Spinal cord (tissue), 10 donors: ENCODE measurements around the gene SEPTIN6. TPM values are rescaled to one million over a fixed set of nuclear protein-coding genes. Genes with fewer than 3 reads are reported as not detected.

Experiments
- DNase-seq, 6 donors: peaks; one replicate each; pipeline versions ENCODE4 v3.0.0 to v3.0.0-alpha.2; 2013 to 2015; ENCODE audit warnings: low spot score in 6 of 6, low read depth in 4 of 6
- H3K27ac ChIP-seq: one replicate; pipeline ENCODE4 v1.5.1; 2013; ENCODE audit warnings: low read depth, low read length, control low read depth
- H3K27me3 ChIP-seq: one replicate; pipeline ENCODE4 v1.6.1; 2013; ENCODE audit warnings: low read length; ENCODE audit not compliant: control insufficient read depth, insufficient read depth
- H3K36me3 ChIP-seq: one replicate; pipeline ENCODE4 v1.6.1; 2013; ENCODE audit warnings: low read length; ENCODE audit not compliant: control insufficient read depth, insufficient read depth
- H3K4me1 ChIP-seq: one replicate; pipeline ENCODE4 v1.6.1; 2013; ENCODE audit warnings: low read length; ENCODE audit not compliant: control insufficient read depth, insufficient read depth
- H3K4me3 ChIP-seq: one replicate; pipeline ENCODE4 v1.5.1; 2013; ENCODE audit warnings: low read depth, low read length, control low read depth
- H3K9me3 ChIP-seq: one replicate; pipeline ENCODE4 v1.6.1; 2013; ENCODE audit warnings: low read length; ENCODE audit not compliant: control insufficient read depth, insufficient read depth
- WGBS: methylation state at CpG from one replicate; pipeline ENCODE4 v1.1.5; 2013; ENCODE audit warnings: missing lambda C conversion rate; ENCODE audit not compliant: insufficient coverage; 5-methylcytosine and 5-hydroxymethylcytosine counted together
- long read RNA-seq, 4 donors: transcript quantifications; one replicate each; lab custom pipeline, GENCODE V29; 2026
- polyA plus RNA-seq, 2 donors: library from polyadenylated mRNA; unstranded; fragments of 120-200 nt; gene quantifications; one replicate each; pipeline ENCODE4 v1.2.1, GENCODE V29; 2013; ENCODE audit not compliant: insufficient read length in 2 of 2
- total RNA-seq, 2 donors: library from RNA; depleted of rRNA in 1 of 2; stranded (reverse); fragments of 120-200 nt in 1 of 2; fragments of >200 nt in 1 of 2; gene quantifications; one replicate each; pipeline versions ENCODE4 v1.2.3 to v1.2.4, GENCODE V29; 2013 to 2014
- donor health status: healthy.

Gene SEPTIN6
- 10 to 100 TPM; 40.0 to 52.7 TPM for total RNA-seq
- 10 to 100 TPM; 69.2 to 73.7 TPM for polyA plus RNA-seq
- long read RNA-seq, donor 1, transcript SEPT6-202 (10 exons, 1,576 nt) = major isoform, 15 of 25 reads
- long read RNA-seq, donor 1, partial matches to known transcripts = 7 of 25 reads
- long read RNA-seq, donor 1, other reads (novel, unspliced or antisense) = 0 of 25 reads
- long read RNA-seq, donor 2 = 0 reads
- long read RNA-seq, donor 3, transcript SEPT6-202 (10 exons, 1,576 nt) = major isoform, 6 of 12 reads
- long read RNA-seq, donor 3, partial matches to known transcripts = 5 of 12 reads
- long read RNA-seq, donor 3, other reads (novel, unspliced or antisense) = 0 of 12 reads
- long read RNA-seq, donor 4, full-length matches to known transcripts = 5 of 5 reads
- long read RNA-seq, donor 4, partial matches to known transcripts = 0 of 5 reads
- long read RNA-seq, donor 4, other reads (novel, unspliced or antisense) = 0 of 5 reads

GRCh38 chrX:119693040-119693995 is at the start of gene SEPTIN6:
TSS of gene SEPTIN6 (minus strand) at chrX:119693168. CDS start at chrX:119693105, 63 bp downstream.
- peaks cover 15% of the 10 kb centered on the region for H3K4me1 ChIP-seq
- no peaks in the 10 kb centered on the region for H3K9me3 ChIP-seq
- peak in 4 of 6 donors; percentile 35 to 92 (median 67) for DNase-seq
- H3K27me3 ChIP-seq = no peaks in the 10 kb centered on the region
- WGBS = 24% methylated on average over 39 of the region's 59 CpGs
- peak within 1 kb of the TSS; percentile 67 for H3K27ac ChIP-seq
- H3K4me3 ChIP-seq = peak within 1 kb of the TSS; percentile 70
- no peaks in the 10 kb centered on the region for H3K36me3 ChIP-seq

- H3K4me3 ChIP-seq = no peak overlapping the region
- no peaks in the 10 kb centered on the region for H3K9me3 ChIP-seq
- WGBS = 53% methylated on average over 5 of the region's 5 CpGs
- no peaks in the 10 kb centered on the region for H3K36me3 ChIP-seq
- peaks cover 26% of the 10 kb centered on the region for H3K4me1 ChIP-seq
- DNase-seq = peak in 2 of 6 donors; percentile 71 to 81
- H3K27me3 ChIP-seq = no peaks in the 10 kb centered on the region
- no peak overlapping the region for H3K27ac ChIP-seq
Measured at GRCh38 chrX:119738742-119739141, 45.8 kb upstream of the SEPTIN6 start.

DNA sequence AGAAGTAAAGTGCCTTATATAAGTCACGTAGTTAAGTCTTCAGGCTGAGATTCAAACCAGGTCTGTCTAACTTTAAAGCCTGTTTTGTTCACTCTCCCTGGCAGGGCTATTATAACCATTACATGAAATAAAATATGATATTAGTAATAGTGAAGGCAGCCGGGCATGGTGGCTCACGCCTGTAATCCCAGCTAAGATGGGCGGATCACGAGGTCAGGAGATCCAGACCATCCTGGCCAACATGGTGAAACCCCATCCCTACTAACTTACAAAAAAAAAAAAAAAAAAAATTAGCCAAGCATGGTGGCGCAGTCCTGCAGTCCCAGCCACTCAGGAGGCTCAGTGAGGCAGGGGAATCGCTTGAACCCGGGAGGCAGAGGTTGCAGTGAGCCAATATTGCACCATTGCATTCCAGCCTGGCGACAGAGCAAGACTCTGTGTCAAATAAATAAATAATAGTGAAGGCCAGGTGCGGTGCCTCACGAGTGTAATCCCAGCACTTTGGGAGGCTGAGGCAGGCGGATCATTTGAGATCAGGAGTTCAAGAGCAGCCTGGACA is 43.3 kb upstream of the SEPTIN6 start:
- Histone ChIP-seq H3K4me1 (peaks cover 26% of the 10 kb centered on the region), H3K27me3 (no peaks in the 10 kb centered on the region), H3K27ac (no peak overlapping the region), H3K36me3 (no peaks in the 10 kb centered on the region), H3K4me3 (no peak overlapping the region), H3K9me3 (no peaks in the 10 kb centered on the region)
- no peak for DNase-seq
- 76% methylated on average over 6 of the region's 12 CpGs for WGBS

- Histone ChIP-seq H3K27ac (no peak overlapping the region), H3K36me3 (no peaks in the 10 kb centered on the region), H3K9me3 (no peaks in the 10 kb centered on the region), H3K4me1 (peaks cover 26% of the 10 kb centered on the region), H3K27me3 (no peaks in the 10 kb centered on the region), H3K4me3 (no peak overlapping the region)
- 46% methylated on average over 3 of the region's 6 CpGs for WGBS
- DNase-seq = peak in 2 of 6 donors; percentile 16 to 33
Measured at GRCh38 chrX:119735467-119735866, 42.5 kb upstream of the SEPTIN6 start.

DNA sequence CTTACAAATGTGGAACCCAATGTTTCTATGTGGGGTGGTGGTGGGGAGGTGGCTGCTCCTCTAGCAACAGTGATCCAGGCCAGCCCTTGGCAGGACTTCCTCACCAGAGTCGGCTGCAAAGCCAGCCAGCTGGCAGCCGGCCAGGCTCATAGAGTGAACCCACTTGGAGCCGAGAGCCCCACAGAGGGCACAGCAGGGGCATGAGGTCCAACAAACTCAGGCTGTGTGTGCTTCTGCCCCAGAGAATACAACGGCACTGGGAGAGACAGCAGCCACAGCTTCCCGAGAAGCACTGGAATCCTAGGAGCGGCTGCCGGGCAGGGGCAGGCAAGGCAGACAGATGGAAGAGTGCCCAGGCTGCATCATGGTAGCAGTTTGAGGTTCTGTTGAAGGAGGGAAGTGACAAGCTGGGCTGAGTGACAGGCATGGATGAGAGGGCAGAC is 42.0 kb upstream of the SEPTIN6 start:
- H3K27ac ChIP-seq = no peak overlapping the region
- H3K4me3 ChIP-seq = no peak overlapping the region
- H3K9me3 ChIP-seq = no peaks in the 10 kb centered on the region
- H3K27me3 ChIP-seq = no peaks in the 10 kb centered on the region
- peaks cover 26% of the 10 kb centered on the region for H3K4me1 ChIP-seq
- H3K36me3 ChIP-seq = no peaks in the 10 kb centered on the region
- 42% methylated on average over 7 of the region's 7 CpGs for WGBS
- peak in 2 of 6 donors; percentile 54 to 76 for DNase-seq

DNA sequence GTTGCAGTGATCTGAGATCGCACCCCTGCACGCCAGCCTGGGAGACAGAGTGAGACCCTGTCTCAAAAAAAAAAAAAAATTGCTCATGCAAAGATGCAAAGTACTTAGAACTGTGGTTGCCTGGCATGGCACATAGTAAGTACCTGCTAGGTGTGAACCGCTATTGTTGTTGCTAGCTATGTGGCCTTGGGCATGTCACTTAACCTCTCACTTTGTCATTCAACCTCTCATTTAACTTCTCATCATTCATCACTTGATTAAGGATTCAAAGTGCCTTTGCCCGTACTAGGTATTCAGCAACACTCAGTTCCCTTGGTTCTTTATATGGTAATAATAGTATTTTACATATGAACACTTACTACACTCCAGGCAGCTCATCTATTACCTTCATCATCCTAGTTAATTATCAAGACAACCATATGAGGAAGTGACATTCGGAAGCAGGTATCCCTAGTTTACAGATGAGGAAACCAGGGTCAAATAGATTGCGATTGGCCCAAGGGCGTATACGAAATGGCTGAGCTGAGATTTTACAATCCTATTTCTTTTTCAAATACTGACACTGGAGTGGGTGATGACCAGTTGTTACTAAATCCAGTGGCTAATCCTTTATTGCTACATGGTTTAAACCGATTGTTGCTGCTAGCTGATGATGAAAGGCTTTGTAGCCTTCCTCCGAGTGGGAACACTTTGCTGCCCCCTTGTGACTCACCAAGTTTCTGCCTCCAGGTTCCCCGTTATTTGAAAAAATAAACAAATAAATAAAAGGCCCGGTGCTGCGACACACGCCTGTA is 36.6 kb upstream of the SEPTIN6 start:
- Histone ChIP-seq H3K4me1 (peaks cover 2% of the 10 kb centered on the region), H3K27ac (no peak overlapping the region), H3K36me3 (no peaks in the 10 kb centered on the region), H3K9me3 (no peaks in the 10 kb centered on the region), H3K27me3 (no peaks in the 10 kb centered on the region), H3K4me3 (no peak overlapping the region)
- DNase-seq = peak in 2 of 6 donors; percentile 54 to 59
- WGBS = 45% methylated on average over 7 of the region's 14 CpGs

DNA sequence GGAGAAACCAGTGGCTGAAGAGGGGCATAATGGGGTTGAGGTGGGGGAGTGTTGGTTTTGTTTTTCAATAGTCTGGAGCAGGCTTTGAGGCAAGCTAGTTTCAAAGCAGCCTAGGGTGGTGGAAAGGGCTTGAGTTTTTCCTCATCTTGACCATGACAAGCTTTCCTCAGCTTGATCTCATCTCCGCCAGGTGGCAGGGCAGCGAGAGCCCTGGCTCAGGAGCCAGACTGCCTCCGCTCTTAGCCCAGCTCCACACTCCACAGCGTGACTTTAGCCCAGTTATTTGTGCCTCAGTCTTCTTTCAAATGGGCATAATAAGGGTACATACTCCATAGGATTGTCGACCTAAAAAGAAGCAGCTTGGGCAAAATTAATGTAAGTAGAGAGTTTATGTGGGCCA is 35.5 kb upstream of the SEPTIN6 start:
- Histone ChIP-seq H3K9me3 (no peaks in the 10 kb centered on the region), H3K4me1 (no peaks in the 10 kb centered on the region), H3K27me3 (no peaks in the 10 kb centered on the region), H3K4me3 (no peak overlapping the region), H3K27ac (no peak overlapping the region), H3K36me3 (no peaks in the 10 kb centered on the region)
- no peak for DNase-seq
- WGBS = 81% methylated on average over 3 of the region's 5 CpGs

DNA sequence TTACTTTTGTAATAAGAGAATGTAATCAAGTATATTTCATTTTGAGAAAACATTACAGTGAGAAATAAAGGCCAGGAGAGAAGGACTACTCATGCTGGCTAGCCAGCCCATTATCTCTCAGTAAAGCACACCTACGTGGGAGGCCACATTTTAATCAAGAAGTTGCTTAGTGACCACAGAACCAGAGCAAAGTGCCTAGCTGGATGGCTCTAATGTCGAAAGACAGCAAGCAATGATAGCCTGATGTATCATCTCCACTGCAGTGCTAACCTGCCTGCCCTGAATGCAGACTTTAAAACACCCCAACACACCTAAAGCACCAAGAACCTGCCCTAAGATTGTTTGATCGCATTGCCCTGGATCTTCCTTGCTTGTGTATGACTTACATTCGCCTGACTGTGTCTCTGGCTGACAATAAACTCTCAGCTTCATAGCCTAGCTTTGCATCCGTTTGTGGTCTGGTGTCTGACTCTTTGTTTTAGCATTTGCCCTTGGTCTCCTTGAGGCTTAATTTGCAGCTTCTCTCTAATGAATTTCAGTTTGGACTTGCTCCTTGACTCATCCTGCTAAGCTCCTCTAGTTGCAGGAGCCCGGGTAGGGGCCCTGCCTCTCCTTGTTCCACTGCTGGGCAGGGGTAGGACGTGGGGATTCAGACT is 34.1 kb upstream of the SEPTIN6 start:
- DNase-seq = peak in 1 of 6 donors; percentile 15
- WGBS = 51% methylated on average over 6 of the region's 7 CpGs
- Histone ChIP-seq H3K27ac (no peak overlapping the region), H3K9me3 (no peaks in the 10 kb centered on the region), H3K27me3 (no peaks in the 10 kb centered on the region), H3K4me1 (no peaks in the 10 kb centered on the region), H3K4me3 (no peak overlapping the region), H3K36me3 (no peaks in the 10 kb centered on the region)
